LNCaP clone FGC (cell line): Measurements from ENCODE around the gene FBLIM1.
"Not testable (repeated sequence)": the region's sequence is repeated elsewhere in the genome, so short reads cannot be mapped to it uniquely, and the experiment has no call there.

Experiments used
- DNase-seq: peaks from one replicate; pipeline ENCODE4 v3.0.0-alpha.2; 2011; ENCODE audit warnings: low read depth
- H3K4me3 ChIP-seq: 2 replicates; pipeline ENCODE4 v1.5.1; 2011; ENCODE audit warnings: mild to moderate bottlenecking, low read depth, low read length, control low read depth
- CTCF ChIP-seq: IDR thresholded peaks from 2 replicates; pipeline ENCODE4 v1.5.1; 2012; ENCODE audit warnings: mild to moderate bottlenecking; ENCODE audit not compliant: control insufficient read depth, insufficient read depth; ENCODE audit errors: extremely low read depth

FBLIM1 gene

DNA sequence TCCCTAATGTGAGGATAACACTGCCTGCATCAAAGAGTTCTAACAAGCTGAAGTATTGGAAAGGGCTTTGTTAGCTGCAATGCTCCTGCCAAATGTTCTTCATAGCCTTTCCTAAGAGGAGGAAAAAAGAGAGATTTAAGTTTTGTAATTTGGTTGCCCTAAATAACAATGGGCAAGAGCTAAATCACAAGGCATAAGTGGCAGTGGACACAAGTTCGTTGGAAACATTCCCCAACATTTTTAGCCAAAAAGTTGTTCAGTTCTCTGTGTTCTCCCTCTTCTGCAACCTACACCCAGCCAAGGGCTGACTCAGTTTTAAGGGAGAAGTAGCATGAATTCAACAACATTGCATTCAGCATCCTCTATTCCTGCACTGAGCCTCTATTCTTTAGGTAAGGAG is 51.5 kb downstream of the FBLIM1 start:
- no peak for DNase-seq
- no peak for TF ChIP-seq CTCF
- no peak overlapping the region for H3K4me3 ChIP-seq

- no peak for TF ChIP-seq CTCF
- DNase-seq, result no peak
- H3K4me3 ChIP-seq, result no peak overlapping the region
Measured at GRCh38 chr1:15816674-15817073, 58.1 kb downstream of the FBLIM1 start.

GRCh38 chr1:15820478-15820877 is 61.9 kb downstream of the FBLIM1 start:
- no peak for TF ChIP-seq CTCF
- no peak overlapping the region for H3K4me3 ChIP-seq
- DNase-seq, result no peak

GRCh38 chr1:15825800-15826199 is 67.2 kb downstream of the FBLIM1 start:
- DNase-seq, result no peak
- no peak for TF ChIP-seq CTCF
- no peak overlapping the region for H3K4me3 ChIP-seq

- TF ChIP-seq CTCF, result no peak
- DNase-seq, result no peak
- no peak overlapping the region for H3K4me3 ChIP-seq
Measured at GRCh38 chr1:15826810-15827507, 68.4 kb downstream of the FBLIM1 start.

- DNase-seq, H3K4me3 ChIP-seq: not testable (repeated sequence)
Measured at GRCh38 chr1:15827567-15827966, 69.0 kb downstream of the FBLIM1 start.

DNA sequence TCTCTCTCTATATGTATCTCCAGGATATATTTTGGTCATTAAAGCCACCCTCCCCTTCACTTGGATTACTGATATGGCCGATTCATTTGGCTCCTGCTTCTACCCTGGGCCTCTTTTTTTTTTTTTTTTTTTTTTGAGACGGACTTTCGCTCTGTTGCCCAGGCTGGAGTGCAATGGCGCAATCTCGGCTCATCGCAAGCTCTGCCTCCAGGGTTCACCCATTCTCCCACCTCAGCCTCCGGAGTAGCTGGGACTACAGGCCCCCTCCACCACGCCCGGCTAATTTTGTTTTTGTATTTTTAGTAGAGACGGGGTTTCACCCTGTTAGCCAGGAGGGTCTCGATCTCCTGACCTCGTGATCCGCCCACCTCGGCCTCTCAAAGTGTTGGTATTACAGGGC is 70.3 kb downstream of the FBLIM1 start:
- not testable (repeated sequence) for H3K4me3 ChIP-seq, DNase-seq

DNA sequence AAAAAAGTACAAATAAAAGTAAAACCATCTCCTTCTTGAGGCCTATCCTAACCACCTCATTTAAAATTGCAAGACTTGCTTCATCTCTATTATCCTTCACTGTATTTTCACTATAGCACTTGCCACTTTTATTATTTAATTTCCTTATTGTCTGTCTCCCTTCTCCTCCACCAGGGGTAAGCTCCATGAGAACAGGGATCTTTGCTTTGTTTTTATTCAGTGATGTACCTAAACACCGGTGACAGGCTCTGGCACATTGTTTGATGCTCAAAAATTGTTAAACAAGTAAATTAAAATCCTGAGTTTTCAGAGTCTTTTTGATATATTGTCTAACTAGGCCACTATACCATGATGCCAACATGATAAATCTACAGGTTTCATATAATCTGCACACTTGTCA is 71.7 kb downstream of the FBLIM1 start:
- TF ChIP-seq CTCF, result no peak
- no peak overlapping the region for H3K4me3 ChIP-seq

More for the DNA sequence above, 71.7 kb downstream of the FBLIM1 start:
- no peak for DNase-seq
